HEK293 (cell line): ENCODE measurements around the gene NT5DC3.

ENCODE experiments used
- CTCF ChIP-seq: fragments of 450-650 bp; formaldehyde crosslinking; IDR thresholded peaks from 2 replicates; pipeline ENCODE4 v1.5.1; 2016; ENCODE audit warnings: missing biosample characterization, missing genetic modification characterization
- YY1 ChIP-seq: fragments of 450-650 bp; formaldehyde crosslinking; IDR thresholded peaks from 2 replicates; pipeline ENCODE4 v1.5.1; 2018; ENCODE audit warnings: missing biosample characterization, missing genetic modification characterization
- ZEB2 ChIP-seq: fragments of 450-650 bp; formaldehyde crosslinking; IDR thresholded peaks from 2 replicates; pipeline ENCODE4 v1.5.1; 2016; ENCODE audit warnings: missing biosample characterization, missing genetic modification characterization
- ZFHX2 ChIP-seq: fragments of 450-650 bp; formaldehyde crosslinking; conservative IDR thresholded peaks from 2 replicates; pipeline ENCODE4 v1.5.1; 2016; ENCODE audit warnings: missing biosample characterization, missing genetic modification characterization
- ZFP41 ChIP-seq: fragments of 450-650 bp; formaldehyde crosslinking; IDR thresholded peaks from 2 replicates; pipeline ENCODE4 v1.5.1; 2016; ENCODE audit warnings: missing biosample characterization, missing genetic modification characterization, borderline replicate concordance
- ZNF274 ChIP-seq, 2 experiments: fragments of 200-500 bp in 1 of 2; fragments of 450-650 bp in 1 of 2; sonication (Bioruptor generic) in 1 of 2; formaldehyde crosslinking in 1 of 2; IDR thresholded peaks; 2 replicates each; pipeline versions ENCODE4 v1.5.1 to v1.6.1; 2014 to 2016; ENCODE audit warnings: borderline replicate concordance in 1 of 2, inconsistent platforms in 1 of 2, low read length in 1 of 2, missing biosample characterization in 1 of 2, missing genetic modification characterization in 1 of 2
- ZNF37A ChIP-seq: fragments of 450-650 bp; IDR thresholded peaks from 2 replicates; pipeline ENCODE4 v1.5.1; 2018; ENCODE audit warnings: missing biosample characterization, missing genetic modification characterization

- TF ChIP-seq ZNF274 (IDR thresholded peaks at IDR 0.05; ENCODE audit: low read length) (no peak), ZNF274 (tag by site-specific recombination; IDR thresholded peaks at IDR 0.05; ENCODE audit: borderline replicate concordance) (no peak), ZEB2 (no peak), CTCF (tag by site-specific recombination) (no peak), ZNF37A (tag by site-specific recombination) (no peak), ZFP41 (no peak), ZFHX2 (tag by site-specific recombination) (no peak), YY1 (tag by site-specific recombination) (no peak)
Observed at GRCh38 chr12:103865151-103865730, 24.2 kb upstream of the NT5DC3 start.
